ENCODE results near the gene GARS1. TPM values are rescaled to one million over a fixed set of nuclear protein-coding genes. Genes with fewer than 3 reads are reported as not detected.

GARS1 gene
- total RNA-seq, 6 experiments from 2014 or later, result 31.4 to 155 (median 44.7) TPM

GRCh38 chr7:30652698-30653641 lies 58.3 kb downstream of the GARS1 start:
- DNase-seq (peak in 1 of 3 donors; percentile 36), ATAC-seq (no peak)
- WGBS (ENCODE audit: insufficient coverage, low coverage, low lambda C conversion rate, missing lambda C conversion rate), result 63% methylated on average over 3 of the region's 19 CpGs
- no peaks in the 10 kb centered on the region for H3K4me1 ChIP-seq
- H3K27me3 ChIP-seq, result no peaks in the 10 kb centered on the region
- H3K4me3 ChIP-seq, result no peak overlapping the region
- no peaks in the 10 kb centered on the region for H3K9me3 ChIP-seq
- intact Hi-C loops (cut with DNase I), result no loop called here
- H3K36me3 ChIP-seq, result no peaks in the 10 kb centered on the region
- no peak overlapping the region for H3K27ac ChIP-seq
- TF ChIP-seq POLR2A (IDR thresholded peaks at IDR 0.05), result no peak
- no peak for TF ChIP-seq CTCF (IDR thresholded peaks at IDR 0.05)

GRCh38 chr7:30654296-30655090 lies 59.8 kb downstream of the GARS1 start:
- intact Hi-C loops (cut with DNase I), result no loop called here
- Histone ChIP-seq H3K4me1 (no peaks in the 10 kb centered on the region), H3K27me3 (no peaks in the 10 kb centered on the region), H3K27ac (no peak overlapping the region), H3K36me3 (no peaks in the 10 kb centered on the region), H3K9me3 (no peaks in the 10 kb centered on the region), H3K4me3 (no peak overlapping the region)
- 80% methylated on average over 5 of the region's 15 CpGs for WGBS (ENCODE audit: insufficient coverage, low coverage, low lambda C conversion rate, missing lambda C conversion rate)
- ATAC-seq, result no peak
- DNase-seq, result peak in 1 of 3 donors; percentile 37
- TF ChIP-seq CTCF (IDR thresholded peaks at IDR 0.05), result no peak
- no peak for TF ChIP-seq POLR2A (IDR thresholded peaks at IDR 0.05)

GRCh38 chr7:30655096-30655970 lies 60.7 kb downstream of the GARS1 start:
- intact Hi-C loops (cut with DNase I), result no loop called here
- ATAC-seq (no peak), DNase-seq (peak in 1 of 3 donors; percentile 29)
- no peak for TF ChIP-seq POLR2A (IDR thresholded peaks at IDR 0.05)
- TF ChIP-seq CTCF (IDR thresholded peaks at IDR 0.05), result no peak
- 100% methylated on average over 1 of the region's 22 CpGs for WGBS (ENCODE audit: insufficient coverage, low coverage, low lambda C conversion rate, missing lambda C conversion rate)
- Histone ChIP-seq H3K27ac (no peak overlapping the region), H3K4me1 (no peaks in the 10 kb centered on the region), H3K4me3 (no peak overlapping the region), H3K27me3 (no peaks in the 10 kb centered on the region), H3K9me3 (no peaks in the 10 kb centered on the region), H3K36me3 (no peaks in the 10 kb centered on the region)

All from right lobe of liver (tissue), 6 donors.